ENCODE data around the gene ANKRD11.
"Not testable (repeated sequence)": the region's sequence is repeated elsewhere in the genome, so short reads cannot be mapped to it uniquely, and the experiment has no call there.

The ANKRD11 gene

GRCh38 chr16:89406277-89406888, 84.0 kb downstream of the ANKRD11 start:
- DNase-seq (ENCODE audit: low read depth, low spot score) = no peak

GRCh38 chr16:89404561-89404960, 85.8 kb downstream of the ANKRD11 start:
- DNase-seq (ENCODE audit: low read depth, low spot score) = no peak

GRCh38 chr16:89402962-89403361, 87.4 kb downstream of the ANKRD11 start:
- DNase-seq (ENCODE audit: low read depth, low spot score) = no peak

- no peak for DNase-seq (ENCODE audit: low read depth, low spot score)
Observed at GRCh38 chr16:89401641-89402445, 88.5 kb downstream of the ANKRD11 start.

GRCh38 chr16:89401205-89401604, 89.2 kb downstream of the ANKRD11 start:
- no peak for DNase-seq (ENCODE audit: low read depth, low spot score)

- DNase-seq (ENCODE audit: low read depth, low spot score) = no peak
Observed at GRCh38 chr16:89400740-89401139, 89.6 kb downstream of the ANKRD11 start.

- DNase-seq (ENCODE audit: low read depth, low spot score) = no peak
Observed at GRCh38 chr16:89398924-89399323, 91.4 kb downstream of the ANKRD11 start.

GRCh38 chr16:89397331-89397861, 93.0 kb downstream of the ANKRD11 start:
- no peak for DNase-seq (ENCODE audit: low read depth, low spot score)

GRCh38 chr16:89396156-89396555, 94.2 kb downstream of the ANKRD11 start:
- DNase-seq (ENCODE audit: low read depth, low spot score) = no peak

- no peak for DNase-seq (ENCODE audit: low read depth, low spot score)
Observed at GRCh38 chr16:89395150-89396142, 94.9 kb downstream of the ANKRD11 start.

GRCh38 chr16:89393738-89394406, 96.5 kb downstream of the ANKRD11 start:
- no peak for DNase-seq (ENCODE audit: low read depth, low spot score)

GRCh38 chr16:89392881-89393737, 97.3 kb downstream of the ANKRD11 start:
- DNase-seq (ENCODE audit: low read depth, low spot score) = no peak

- DNase-seq (ENCODE audit: low read depth, low spot score) = not testable (repeated sequence)
Observed at GRCh38 chr16:89390224-89390583, 100.2 kb downstream of the ANKRD11 start.

GRCh38 chr16:89389504-89390223, 100.7 kb downstream of the ANKRD11 start:
- DNase-seq (ENCODE audit: low read depth, low spot score) = not testable (repeated sequence)

- DNase-seq (ENCODE audit: low read depth, low spot score) = no peak
Observed at GRCh38 chr16:89388536-89388935, 101.8 kb downstream of the ANKRD11 start.

- no peak for DNase-seq (ENCODE audit: low read depth, low spot score)
Observed at GRCh38 chr16:89386306-89387185, 103.8 kb downstream of the ANKRD11 start.

GRCh38 chr16:89385712-89386111, 104.6 kb downstream of the ANKRD11 start:
- DNase-seq (ENCODE audit: low read depth, low spot score) = no peak

GRCh38 chr16:89384282-89384681, 106.1 kb downstream of the ANKRD11 start:
- no peak for DNase-seq (ENCODE audit: low read depth, low spot score)

All from activated naive CD8-positive, alpha-beta T cell treated with anti-CD3 and anti-CD28 coated beads, Interleukin-2, amount 50 U/mL, for 16 hours (primary cell).